ENCODE results near the gene CTDSPL2. TPM values are rescaled to one million over a fixed set of nuclear protein-coding genes. Genes with fewer than 3 reads are reported as not detected.

CTDSPL2 gene
- total and polyA plus RNA-seq, 2 donors (not counting 1 experiment from before 2014, with no cell fraction given): 38.0 to 65.7 TPM

DNA sequence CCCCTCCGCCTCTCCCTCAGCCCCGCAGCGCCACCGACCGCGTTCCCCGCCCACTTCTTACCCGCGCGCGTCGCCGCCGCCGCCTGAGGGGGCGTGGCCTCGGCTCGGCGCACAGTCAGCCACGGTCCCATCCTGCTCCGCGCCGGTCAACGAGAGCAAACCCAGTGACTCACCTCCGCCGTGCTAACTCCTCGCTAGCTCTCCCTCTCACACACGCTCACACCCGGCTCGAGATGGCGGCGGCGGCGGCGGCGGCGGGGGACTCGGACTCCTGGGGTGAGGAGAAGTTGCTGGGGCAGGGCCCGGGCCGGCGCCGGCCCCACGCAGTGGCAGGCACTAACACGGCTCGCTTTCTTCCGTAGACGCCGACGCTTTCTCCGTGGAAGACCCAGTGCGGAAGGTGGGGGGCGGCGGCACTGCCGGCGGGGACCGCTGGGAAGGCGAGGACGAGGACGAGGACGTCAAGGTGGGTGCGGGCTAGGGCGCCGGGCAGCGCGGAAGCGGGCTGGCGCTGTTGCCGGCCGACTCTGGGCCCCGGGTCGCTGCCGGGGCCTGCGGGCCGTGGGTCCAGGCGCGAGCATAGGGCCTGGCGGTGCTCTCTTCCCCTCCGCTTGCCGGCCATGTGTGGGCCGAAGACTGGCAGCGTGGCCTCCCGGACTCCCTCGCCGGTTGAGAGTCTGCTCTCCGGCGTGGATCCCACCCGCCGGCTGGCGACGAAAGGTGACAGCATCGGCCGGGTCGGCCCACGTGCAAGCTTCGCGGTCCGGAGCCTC is 109.7 kb downstream of the CTDSPL2 start, which contains the start of gene EIF3J:
EIF3J (plus strand) TSS at position 186 of the 773 bp plus-strand sequence; CDS start at position 234, 48 bp downstream.
- DNase-seq (ENCODE audit: low read depth in 2 of 2): peak; percentile 95 to 96
- Histone ChIP-seq H3K27ac (ENCODE audit: insufficient read depth, low read length) (peak within 1 kb of the TSS; percentile 97), H3K4me2 (ENCODE audit: extremely low read depth, insufficient read depth, low read length) (peak within 1 kb of the TSS; percentile 89), H3K27me3 (ENCODE audit: control insufficient read depth, insufficient read depth, low read length) (no peaks in the 10 kb centered on the region), H3K9ac (ENCODE audit: insufficient read depth, low read length) (peak within 1 kb of the TSS; percentile 93), H3K4me1 (ENCODE audit: control insufficient read depth, extremely low read depth, insufficient read depth, low read length) (peaks cover 4% of the 10 kb centered on the region), H3K79me2 (ENCODE audit: control insufficient read depth, insufficient read depth, low read length) (peaks cover 46% of the 10 kb centered on the region), H3K36me3 (ENCODE audit: control insufficient read depth, insufficient read depth, low read length) (peaks cover 1% of the 10 kb centered on the region), H2AFZ (ENCODE audit: low read length) (peak within 1 kb of the TSS; percentile 74), H4K20me1 (ENCODE audit: control insufficient read depth, extremely low read depth, insufficient read depth, low read length) (no peaks in the 10 kb centered on the region), H3K9me3 (ENCODE audit: control insufficient read depth, insufficient read depth, low read depth, low read length) (no peaks in the 10 kb centered on the region), H3K4me3 (replicated peaks in 1 of 4; ENCODE audit: control extremely low read depth in 1 of 4, insufficient read depth in 1 of 4, low read depth in 3 of 4, low read length in 4 of 4) (peak within 1 kb of the TSS; percentile 89 to 92 (median 90))
- no peak for TF ChIP-seq CTCF (conservative IDR thresholded peaks at IDR 0.05 in 1 of 2, IDR thresholded peaks at IDR 0.05 in 1 of 2; ENCODE audit: low read depth in 1 of 2, low read length in 2 of 2)
- TF ChIP-seq EZH2 (IDR thresholded peaks at IDR 0.05; ENCODE audit: low read length, missing control alignments): no peak

DNA sequence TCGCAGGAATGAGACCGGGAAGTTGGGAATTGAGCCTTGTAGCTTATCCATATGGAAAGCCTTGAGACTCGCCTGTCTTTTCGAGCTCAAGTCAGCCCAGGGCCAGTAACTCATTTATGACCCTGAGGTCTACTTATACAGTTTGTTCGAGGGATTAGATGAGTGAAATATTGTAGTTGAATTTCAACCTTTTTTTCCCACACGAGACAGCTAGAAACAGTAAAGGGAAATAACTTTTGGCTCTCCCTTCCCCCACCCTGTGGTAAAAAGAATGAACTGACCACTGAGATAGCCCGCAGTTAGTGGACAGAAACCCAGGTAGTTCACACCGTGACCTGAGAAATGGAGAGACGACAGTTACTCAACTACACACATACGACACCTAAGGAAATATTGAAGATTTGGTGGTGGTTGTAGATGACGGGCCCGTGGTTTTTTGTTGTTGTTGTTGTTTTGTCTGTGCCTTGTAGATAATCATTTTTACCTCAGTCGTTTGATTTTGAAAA is 110.4 kb downstream of the CTDSPL2 start:
- Histone ChIP-seq H3K27me3 (ENCODE audit: control insufficient read depth, insufficient read depth, low read length) (no peaks in the 10 kb centered on the region), H4K20me1 (ENCODE audit: control insufficient read depth, extremely low read depth, insufficient read depth, low read length) (no peaks in the 10 kb centered on the region), H3K36me3 (ENCODE audit: control insufficient read depth, insufficient read depth, low read length) (peaks cover 1% of the 10 kb centered on the region), H3K27ac (ENCODE audit: insufficient read depth, low read length) (peak overlapping the region; percentile 96), H3K79me2 (ENCODE audit: control insufficient read depth, insufficient read depth, low read length) (peaks cover 51% of the 10 kb centered on the region), H3K4me2 (ENCODE audit: extremely low read depth, insufficient read depth, low read length) (peak overlapping the region; percentile 64), H2AFZ (ENCODE audit: low read length) (peak overlapping the region; percentile 53), H3K9me3 (ENCODE audit: control insufficient read depth, insufficient read depth, low read depth, low read length) (no peaks in the 10 kb centered on the region), H3K4me1 (ENCODE audit: control insufficient read depth, extremely low read depth, insufficient read depth, low read length) (peaks cover 7% of the 10 kb centered on the region), H3K4me3 (replicated peaks in 1 of 4; ENCODE audit: control extremely low read depth in 1 of 4, insufficient read depth in 1 of 4, low read depth in 3 of 4, low read length in 4 of 4) (peak overlapping the region; percentile 78 to 92 (median 88)), H3K9ac (ENCODE audit: insufficient read depth, low read length) (peak overlapping the region; percentile 93)
- peak in 1 of 2 donors; percentile 60 for DNase-seq (ENCODE audit: low read depth in 2 of 2)
- TF ChIP-seq EZH2 (IDR thresholded peaks at IDR 0.05; ENCODE audit: low read length, missing control alignments): no peak
- TF ChIP-seq CTCF (conservative IDR thresholded peaks at IDR 0.05 in 1 of 2, IDR thresholded peaks at IDR 0.05 in 1 of 2; ENCODE audit: low read depth in 1 of 2, low read length in 2 of 2): no peak

DNA sequence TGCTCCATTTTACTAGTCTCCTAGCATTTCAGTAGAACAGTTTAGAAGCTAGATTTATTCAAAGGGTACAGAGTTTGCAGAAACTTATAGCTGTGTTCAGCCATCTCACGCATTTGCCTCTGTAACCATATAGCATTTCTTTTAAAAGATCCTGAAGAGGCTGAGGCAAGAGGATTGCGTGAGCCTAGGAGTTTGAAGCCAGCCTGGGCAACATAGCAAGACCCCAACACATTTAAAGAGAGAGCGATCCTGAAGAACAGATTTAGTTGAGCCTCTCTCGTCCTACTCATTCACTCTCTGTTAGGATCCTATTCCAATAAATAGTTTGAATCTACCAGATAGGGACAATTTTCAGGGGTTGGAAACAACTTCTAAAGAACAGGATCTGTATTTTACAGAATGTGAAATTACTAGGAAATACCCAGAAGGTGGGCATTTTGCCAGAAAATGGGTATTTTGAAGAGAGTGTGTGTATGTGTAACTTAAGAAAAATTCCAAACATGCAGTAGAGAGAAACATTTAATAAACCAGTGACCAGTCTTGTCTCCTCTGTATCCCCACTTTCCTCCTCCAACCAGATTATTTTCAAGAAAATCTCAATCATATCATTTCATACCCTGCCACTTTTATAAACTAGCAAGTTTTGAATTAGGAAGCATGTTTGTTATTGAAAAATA is 114.0 kb downstream of the CTDSPL2 start:
- peak overlapping the region; percentile 82 for H3K4me2 ChIP-seq (ENCODE audit: extremely low read depth, insufficient read depth, low read length)
- peaks cover 15% of the 10 kb centered on the region for H3K4me1 ChIP-seq (ENCODE audit: control insufficient read depth, extremely low read depth, insufficient read depth, low read length)
- no peak overlapping the region for H2AFZ ChIP-seq (ENCODE audit: low read length)
- H3K36me3 ChIP-seq (ENCODE audit: control insufficient read depth, insufficient read depth, low read length): no peaks in the 10 kb centered on the region
- H3K27me3 ChIP-seq (ENCODE audit: control insufficient read depth, insufficient read depth, low read length): no peaks in the 10 kb centered on the region
- peaks cover 80% of the 10 kb centered on the region for H3K79me2 ChIP-seq (ENCODE audit: control insufficient read depth, insufficient read depth, low read length)
- DNase-seq (ENCODE audit: low read depth in 2 of 2): peak; percentile 87
- peak overlapping the region in 3 of 4 experiments; percentile 0 to 25 (median 4) for H3K4me3 ChIP-seq (replicated peaks in 1 of 4; ENCODE audit: control extremely low read depth in 1 of 4, insufficient read depth in 1 of 4, low read depth in 3 of 4, low read length in 4 of 4)
- H3K27ac ChIP-seq (ENCODE audit: insufficient read depth, low read length): peak overlapping the region; percentile 59
- H3K9ac ChIP-seq (ENCODE audit: insufficient read depth, low read length): no peak overlapping the region
- H3K9me3 ChIP-seq (ENCODE audit: control insufficient read depth, insufficient read depth, low read depth, low read length): no peaks in the 10 kb centered on the region
- no peaks in the 10 kb centered on the region for H4K20me1 ChIP-seq (ENCODE audit: control insufficient read depth, extremely low read depth, insufficient read depth, low read length)
- TF ChIP-seq CTCF (conservative IDR thresholded peaks at IDR 0.05 in 1 of 2, IDR thresholded peaks at IDR 0.05 in 1 of 2; ENCODE audit: low read depth in 1 of 2, low read length in 2 of 2) (no peak), EZH2 (IDR thresholded peaks at IDR 0.05; ENCODE audit: low read length, missing control alignments) (no peak)
